GM10266 (cell line): ENCODE results near the gene ILK.
A peak's percentile ranks its signal among the peaks of the same experiment; 100 is the strongest.

Source experiments
- DNase-seq: peaks from one replicate; pipeline ENCODE4 v3.0.0; 2012; ENCODE audit errors: extremely low spot score
- CTCF ChIP-seq: IDR thresholded peaks from 2 replicates; pipeline ENCODE4 v1.5.1; 2012; ENCODE audit warnings: mild to moderate bottlenecking, low read depth; ENCODE audit not compliant: control insufficient read depth, insufficient read depth; ENCODE audit errors: missing control alignments

Gene ILK

GRCh38 chr11:6618117-6619003 lies 14.8 kb downstream of the ILK start:
- no peak for DNase-seq
- no peak for TF ChIP-seq CTCF

- TF ChIP-seq CTCF, result no peak
- peak; percentile 98 for DNase-seq
Observed at GRCh38 chr11:6619004-6619745, 15.6 kb downstream of the ILK start, which contains the start of gene TPP1. TPP1 (minus strand) TSS chr11:6619422; CDS start chr11:6619400, 22 bp downstream.

- TF ChIP-seq CTCF, result no peak
- no peak for DNase-seq
Observed at GRCh38 chr11:6620636-6621035, 17.1 kb downstream of the ILK start.

DNA sequence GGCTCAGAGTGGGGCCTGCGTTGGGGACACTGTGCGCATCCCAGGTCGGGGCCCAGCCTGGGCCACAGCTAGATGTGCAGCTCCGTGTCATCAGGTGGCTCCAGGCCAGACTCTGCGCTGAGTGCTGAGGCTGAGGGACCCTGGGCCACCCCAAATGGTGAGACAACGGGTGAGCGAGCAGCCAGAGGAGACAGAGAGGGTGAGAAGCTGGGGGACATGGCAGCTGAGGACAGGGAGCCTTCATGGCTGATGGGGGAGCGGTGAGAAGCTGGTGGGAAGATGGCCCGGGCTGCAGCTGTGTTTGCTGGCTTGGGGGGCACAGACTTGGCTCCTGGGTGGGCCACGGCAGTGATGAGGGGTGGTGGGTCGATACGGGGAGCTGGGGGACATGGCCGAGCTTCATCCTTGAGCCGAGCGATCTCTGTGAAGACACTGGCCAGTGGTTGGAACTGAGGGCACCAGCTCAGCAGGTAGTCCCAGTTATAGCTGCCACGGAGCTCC lies 18.2 kb downstream of the ILK start:
- TF ChIP-seq CTCF, result no peak
- DNase-seq, result no peak

- no peak for DNase-seq
- TF ChIP-seq CTCF, result no peak
Observed at GRCh38 chr11:6622261-6623171, 18.9 kb downstream of the ILK start.

GRCh38 chr11:6623391-6624363 lies 20.1 kb downstream of the ILK start:
- TF ChIP-seq CTCF, result no peak

More at GRCh38 chr11:6623391-6624363, 20.1 kb downstream of the ILK start:
- DNase-seq, result no peak
